D721Med (cell line): ENCODE measurements around the gene ATP1A3.
"Not testable (repeated sequence)": the region's sequence is repeated elsewhere in the genome, so short reads cannot be mapped to it uniquely, and the experiment has no call there.

ENCODE experiments used
- DNase-seq: peaks from one replicate; pipeline ENCODE4 v3.0.0; 2011; ENCODE audit warnings: low spot score; ENCODE audit not compliant: insufficient read length
- FAIRE-seq: peaks from 2 replicates; lab custom pipeline; 2011; peaks lifted over from hg19 to GRCh38; lab: Jason Lieb, UNC
- CTCF ChIP-seq: IDR thresholded peaks from 2 replicates; pipeline ENCODE4 v1.5.1; 2012; ENCODE audit warnings: mild to moderate bottlenecking, control low read depth; ENCODE audit not compliant: insufficient read depth; ENCODE audit errors: missing control alignments

The ATP1A3 gene

GRCh38 chr19:41993612-41994483 lies at the start of gene ATP1A3:
ATP1A3 (minus strand) TSS chr19:41994230; CDS start chr19:41994076, 154 bp downstream.
- TF ChIP-seq CTCF = no peak
- DNase-seq (peak; percentile 93), FAIRE-seq (no peak)

GRCh38 chr19:42042455-42043170 lies 48.6 kb upstream of the ATP1A3 start:
- no peak for FAIRE-seq
- DNase-seq = no peak
- TF ChIP-seq CTCF = no peak

- not testable (repeated sequence) for DNase-seq, FAIRE-seq
These were observed 46.5 kb upstream of the ATP1A3 start for GRCh38 chr19:42040491-42040890.

- no peak for DNase-seq
These were observed 46.0 kb upstream of the ATP1A3 start for GRCh38 chr19:42040031-42040430.

GRCh38 chr19:42038666-42039065 lies 44.6 kb upstream of the ATP1A3 start:
- DNase-seq = no peak
- no peak for FAIRE-seq
- TF ChIP-seq CTCF = no peak

More at GRCh38 chr19:42040031-42040430, 46.0 kb upstream of the ATP1A3 start:
- no peak for FAIRE-seq
- no peak for TF ChIP-seq CTCF

- FAIRE-seq (no peak), DNase-seq (no peak)
- TF ChIP-seq CTCF = no peak
These were observed 43.6 kb upstream of the ATP1A3 start for GRCh38 chr19:42037649-42038048.

- peak; percentile 75 for DNase-seq
- peak; percentile 94 for TF ChIP-seq CTCF
- not testable (repeated sequence) for FAIRE-seq
These were observed 40.8 kb upstream of the ATP1A3 start for GRCh38 chr19:42034640-42035391.
